ENCODE results near the gene USP47.

The USP47 gene

GRCh38 chr11:12005476-12005875, 163.7 kb downstream of the USP47 start:
- no peak for DNase-seq

DNA sequence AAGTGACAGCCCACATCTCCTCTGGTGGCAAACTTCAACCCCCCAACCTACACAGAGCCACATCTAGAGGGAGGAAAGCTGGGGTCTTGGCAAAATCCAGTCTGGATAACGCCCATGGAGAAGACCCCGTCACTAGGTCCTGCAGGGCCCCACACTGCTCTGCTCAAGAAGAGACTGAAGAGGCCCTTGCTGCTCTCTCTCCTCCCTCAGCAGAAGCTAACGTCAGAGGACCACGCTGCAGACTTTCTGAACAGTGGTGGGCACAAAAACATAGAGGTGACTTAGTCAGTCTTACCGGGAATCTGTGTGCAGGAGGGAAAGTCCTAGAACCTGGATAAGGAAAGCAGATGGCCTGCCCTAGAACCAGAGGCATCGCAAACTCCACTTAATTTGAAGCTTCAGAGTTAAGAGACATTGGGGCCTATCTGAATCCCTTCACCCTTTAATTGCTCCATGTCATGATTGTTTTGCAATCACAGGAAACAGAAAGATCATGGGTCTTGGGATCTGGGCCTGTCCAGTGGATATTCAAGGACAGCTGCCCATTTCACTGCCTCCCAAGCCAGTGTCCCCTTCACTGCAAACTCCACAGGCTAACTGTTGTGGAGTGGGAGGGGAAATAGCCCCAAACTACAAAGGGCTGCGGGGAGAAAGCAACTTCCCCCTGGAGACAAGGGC, 164.9 kb downstream of the USP47 start:
- DNase-seq = no peak

DNA sequence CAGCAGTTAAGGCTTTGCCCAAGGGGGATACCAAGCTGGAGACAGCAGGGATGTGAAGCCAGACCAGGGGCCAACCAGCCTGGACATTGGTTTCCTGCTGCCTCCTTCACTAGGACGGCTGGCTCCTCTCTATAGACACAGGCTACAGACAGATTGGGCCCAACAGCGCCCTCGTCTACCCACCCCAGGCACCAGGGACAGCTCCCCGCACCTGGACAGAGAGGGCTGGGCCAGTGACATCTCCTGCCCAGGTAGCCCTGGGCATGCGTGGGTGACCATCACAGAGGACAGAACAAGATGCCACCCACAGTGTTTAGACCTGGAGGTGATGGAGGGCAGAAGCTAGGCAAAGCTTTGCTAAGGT, 165.4 kb downstream of the USP47 start:
- DNase-seq = no peak

- DNase-seq = no peak
These were observed 166.3 kb downstream of the USP47 start, which contains the start of gene DKK3 for GRCh38 chr11:12007769-12008737. Gene DKK3, minus strand, starts transcription at chr11:12008626. Its CDS starts 44 bp downstream, at chr11:12008582.
